ENCODE results near the gene RARS1.
"Not testable (repeated sequence)": the region's sequence is repeated elsewhere in the genome, so short reads cannot be mapped to it uniquely, and the experiment has no call there.

RARS1 gene

GRCh38 chr5:168482361-168482760, 3.9 kb upstream of the RARS1 start:
- no peak for DNase-seq

GRCh38 chr5:168489059-168489458, 2.8 kb downstream of the RARS1 start:
- DNase-seq: no peak

GRCh38 chr5:168494057-168494555, 7.8 kb downstream of the RARS1 start:
- DNase-seq: no peak

- DNase-seq: no peak
Observed at GRCh38 chr5:168502563-168503237, 16.4 kb downstream of the RARS1 start.

DNA sequence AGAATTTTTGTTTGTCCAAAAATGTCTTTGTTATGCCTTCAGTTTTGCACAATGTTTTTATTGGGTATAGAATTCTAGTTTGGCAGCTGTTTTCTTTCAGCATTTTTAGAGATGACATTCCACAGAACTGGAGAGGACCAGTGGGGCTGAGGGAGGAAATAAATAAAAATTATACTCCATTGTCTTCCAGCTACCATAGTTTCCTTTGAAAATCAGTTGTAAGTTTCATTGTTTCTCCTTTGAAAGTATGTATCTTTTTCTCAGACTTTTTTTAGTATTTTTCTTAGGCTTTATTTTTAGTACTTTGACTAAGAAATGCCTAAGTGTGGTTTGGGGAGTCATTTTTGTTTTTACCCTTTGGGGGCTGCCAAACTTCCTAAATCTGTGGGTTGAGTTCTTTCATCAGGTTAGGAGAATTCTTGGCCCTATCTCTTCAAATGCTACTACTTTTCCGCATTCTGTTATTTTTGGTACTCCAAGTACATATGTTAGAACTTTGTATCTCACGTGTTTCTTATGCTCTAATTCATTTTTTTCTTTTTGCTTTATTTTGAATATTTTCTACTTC, 27.7 kb downstream of the RARS1 start:
- DNase-seq: no peak

DNA sequence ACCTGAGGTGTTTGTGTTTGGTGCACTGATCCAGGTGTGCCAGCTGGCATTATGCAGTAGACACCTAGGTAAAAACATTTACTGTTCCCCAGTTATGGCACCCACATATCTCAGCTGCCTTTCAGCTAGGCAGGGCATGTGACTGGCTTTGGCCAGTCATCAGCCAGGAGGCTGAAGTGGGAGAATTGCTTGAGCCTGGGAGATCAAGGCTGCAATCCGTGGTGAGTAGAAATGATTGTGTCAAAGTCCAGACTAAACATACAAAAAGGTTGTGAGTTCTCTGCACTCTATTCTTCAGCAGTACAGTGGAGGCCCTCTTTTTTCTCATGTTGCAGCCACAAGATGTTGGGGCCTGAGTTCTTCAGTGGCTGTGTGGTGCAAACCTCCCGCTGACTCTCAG, 39.6 kb downstream of the RARS1 start:
- no peak for DNase-seq

DNA sequence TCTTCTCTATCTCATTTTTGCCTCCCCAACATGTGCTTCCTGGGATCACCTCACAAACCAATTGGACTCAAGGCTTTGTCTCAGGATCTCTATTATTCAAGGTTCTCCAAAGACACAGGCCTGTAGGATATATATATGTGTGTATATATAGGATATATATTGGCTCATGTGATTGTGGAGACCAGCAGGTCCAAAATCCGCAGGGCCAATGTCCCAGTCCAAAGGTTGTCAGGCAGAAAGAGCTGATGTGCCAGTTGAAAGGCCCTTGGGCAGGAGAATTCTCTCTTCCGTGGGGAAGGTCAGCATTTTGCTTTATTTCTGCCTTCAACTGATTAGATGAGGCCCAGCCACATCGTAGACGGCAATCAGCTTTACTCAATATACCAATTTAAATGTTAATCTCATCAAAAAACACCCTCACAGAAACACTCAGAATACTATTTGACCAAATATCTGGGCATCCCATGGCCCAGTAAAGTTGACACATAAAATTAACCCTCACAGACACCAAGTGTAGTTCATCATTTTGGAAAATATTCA, 41.6 kb downstream of the RARS1 start:
- no peak for DNase-seq

DNA sequence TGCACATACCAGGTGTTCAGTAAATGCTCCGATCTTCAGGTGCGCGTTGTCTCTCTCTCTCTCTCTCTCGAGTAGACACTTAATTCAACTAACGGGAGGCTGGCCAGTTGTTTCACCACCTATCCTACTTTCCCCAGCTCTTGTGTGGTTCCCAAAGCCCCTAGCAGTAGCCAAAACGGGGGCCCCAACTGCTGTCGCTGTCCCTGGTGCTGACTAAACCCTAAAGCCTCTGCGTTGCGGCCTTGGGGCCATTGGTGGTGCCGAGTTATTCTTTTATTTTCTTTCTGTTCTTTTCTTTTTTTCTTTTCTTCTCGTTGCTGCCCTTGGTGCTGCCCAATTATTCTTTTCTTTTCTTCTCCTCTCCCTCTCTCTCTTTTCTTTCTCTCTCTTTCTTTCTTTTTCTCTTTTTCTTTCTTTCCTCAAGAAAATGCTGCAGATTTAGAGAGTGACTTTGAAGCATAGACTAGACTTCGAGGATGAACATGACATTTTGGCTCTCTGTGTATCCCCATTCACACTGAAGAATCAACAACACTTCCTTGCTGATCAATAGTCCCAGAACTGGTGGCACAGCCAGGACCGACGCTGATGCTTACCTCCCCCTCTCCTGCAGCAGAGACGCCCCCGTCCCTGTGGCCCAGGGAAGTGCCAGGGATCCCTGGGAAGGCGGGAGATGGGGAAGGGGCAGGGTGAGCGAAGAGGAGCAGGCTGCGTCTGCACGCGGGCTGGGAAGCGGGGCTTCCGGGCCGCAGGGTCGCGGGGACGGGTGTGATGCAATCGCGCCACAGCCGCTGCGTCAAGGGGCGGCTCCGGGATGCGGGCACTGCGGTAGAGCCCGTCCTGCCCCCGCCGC, 42.5 kb downstream of the RARS1 start, which contains the start of gene FBLL1:
Gene FBLL1, plus strand, starts transcription at position 785 of the 853 bp plus-strand sequence. CDS start 200 bp downstream, outside the sequence.
- DNase-seq: no peak

- no peak for DNase-seq
Observed at GRCh38 chr5:168529374-168530234, 43.3 kb downstream of the RARS1 start.

- DNase-seq: no peak
Observed at GRCh38 chr5:168530621-168531150, 44.4 kb downstream of the RARS1 start.

- DNase-seq: no peak
Observed at GRCh38 chr5:168531191-168531590, 44.9 kb downstream of the RARS1 start.

DNA sequence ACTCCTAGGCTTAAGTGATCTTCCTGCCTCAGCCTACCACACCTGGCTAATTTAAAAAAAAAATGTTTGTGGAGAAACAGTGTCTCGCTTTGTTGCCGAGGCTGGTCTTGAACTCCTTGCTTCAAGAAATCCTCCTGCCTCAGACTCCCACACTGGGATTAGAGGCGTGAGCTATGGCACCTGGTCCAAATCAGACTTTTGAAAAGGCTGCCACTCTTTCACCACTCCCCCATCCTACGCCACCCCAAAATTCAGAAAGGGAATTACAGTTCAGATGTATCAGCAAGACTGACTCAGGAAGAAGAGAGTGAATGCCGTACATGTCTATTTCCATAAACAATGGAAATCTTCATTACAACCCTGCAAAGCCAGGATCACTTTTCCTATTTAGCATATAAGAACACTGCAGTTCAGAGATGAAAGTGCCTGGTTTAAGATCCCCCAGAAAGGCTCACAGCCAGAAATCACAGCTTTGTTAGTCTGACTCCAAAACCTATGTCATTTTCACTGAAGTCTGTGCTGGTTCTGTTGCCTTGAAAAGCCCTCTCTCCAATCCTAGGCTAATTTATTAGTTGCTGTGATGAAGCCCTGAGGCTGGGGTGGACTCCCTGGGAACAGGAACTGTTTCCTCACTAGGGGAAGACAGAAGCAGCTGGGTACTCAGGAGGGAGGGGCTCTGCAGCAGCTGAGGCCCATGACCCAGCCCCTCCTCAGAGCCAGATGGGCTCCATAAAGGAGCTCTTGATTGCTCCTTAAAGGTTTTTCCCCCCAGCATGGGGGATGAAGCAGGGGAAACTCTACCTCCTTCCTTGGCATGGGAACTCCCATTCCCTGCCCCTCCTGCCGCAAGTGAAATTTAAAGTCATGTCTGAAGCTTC, 46.0 kb downstream of the RARS1 start:
- no peak for DNase-seq

DNA sequence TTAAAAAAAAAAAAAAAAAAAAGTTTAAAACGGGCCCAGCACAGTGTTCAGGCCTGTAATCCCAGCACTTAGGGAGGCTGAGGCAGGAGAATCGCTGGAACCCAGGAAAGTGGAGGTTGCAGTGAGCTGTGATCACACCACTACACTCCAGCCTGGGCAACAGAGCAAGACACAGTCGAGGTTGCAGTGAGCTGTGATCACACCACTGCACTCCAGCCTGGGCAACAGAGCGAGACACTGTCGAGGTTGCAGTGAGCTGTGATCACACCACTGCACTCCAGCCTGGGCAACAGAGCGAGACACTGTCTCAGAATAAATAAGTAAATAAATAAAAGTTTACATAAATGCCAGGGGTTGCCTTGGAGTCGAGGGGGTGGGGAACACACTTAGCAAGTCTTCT, 48.1 kb downstream of the RARS1 start:
- not testable (repeated sequence) for DNase-seq

- no peak for DNase-seq
Observed at GRCh38 chr5:168537176-168537575, 50.9 kb downstream of the RARS1 start.

- DNase-seq: no peak
Observed at GRCh38 chr5:168549554-168549953, 63.3 kb downstream of the RARS1 start.

DNA sequence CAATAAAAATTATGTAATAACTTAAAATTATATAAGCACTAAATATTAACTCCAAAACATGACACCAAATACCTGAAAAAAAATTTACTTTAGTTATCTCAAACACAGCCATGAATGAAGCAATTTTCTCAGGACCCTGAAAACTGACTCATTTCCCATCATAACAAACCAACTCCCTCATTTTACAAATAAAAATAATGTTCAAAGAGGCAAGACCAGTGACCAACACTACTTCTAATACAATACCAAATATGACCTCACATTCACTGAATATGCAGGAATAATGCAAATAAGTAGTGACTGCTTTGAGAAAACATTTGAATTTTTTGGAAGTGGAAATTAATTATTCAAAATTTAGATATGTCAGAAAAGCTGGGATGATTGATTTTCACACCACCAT, 64.4 kb downstream of the RARS1 start:
- DNase-seq: no peak

DNA sequence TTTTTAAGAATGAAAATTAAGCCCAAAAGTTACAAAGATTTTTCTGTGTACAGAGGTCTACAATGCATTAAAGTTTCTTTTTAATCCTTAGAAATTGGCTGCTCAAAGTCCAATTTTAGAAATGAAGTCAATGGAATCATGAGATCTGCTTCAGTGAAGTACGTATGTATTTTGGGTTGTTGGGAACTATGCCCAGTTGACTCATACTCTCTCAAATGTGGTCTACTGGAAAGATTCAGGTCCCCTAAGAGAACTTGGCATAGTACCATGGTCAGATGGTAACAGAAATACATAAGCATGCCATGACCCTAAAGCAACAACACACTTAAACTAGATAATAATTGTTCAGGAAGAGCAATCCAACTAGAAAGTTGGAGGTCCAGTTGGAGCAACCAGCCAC, 65.9 kb downstream of the RARS1 start:
- no peak for DNase-seq

- DNase-seq: no peak
Observed at GRCh38 chr5:168553377-168554130, 67.3 kb downstream of the RARS1 start.

DNA sequence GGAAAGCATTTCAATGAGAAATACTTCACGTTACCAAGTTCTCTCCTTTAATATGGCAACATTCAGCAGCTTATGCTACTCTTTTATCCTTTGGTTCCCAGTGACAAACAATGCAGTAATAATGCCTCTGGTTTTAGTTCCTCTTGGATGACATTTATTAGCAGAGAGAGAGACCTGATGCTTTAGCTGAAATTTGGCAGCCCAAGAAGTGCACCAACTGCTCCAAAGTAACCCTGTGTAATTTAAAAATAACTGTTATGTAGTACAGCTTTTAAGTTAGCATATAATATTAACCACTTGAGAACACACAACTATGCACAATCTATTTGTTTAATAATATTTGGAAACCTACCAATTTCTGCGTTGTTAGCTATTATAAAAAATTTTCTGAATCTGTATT, 71.1 kb downstream of the RARS1 start:
- no peak for DNase-seq

GRCh38 chr5:168562279-168562678, 76.0 kb downstream of the RARS1 start:
- no peak for DNase-seq

Data from activated T-cell treated with anti-CD3 and anti-CD28 coated beads, Interleukin-2, amount 50 U/mL, for 1 hour (primary cell).